ENCODE data around the gene ZNF563.

GRCh38 chr19:12333162-12334159 is at the start of gene ZNF563:
- TF ChIP-seq, protein P1, sequence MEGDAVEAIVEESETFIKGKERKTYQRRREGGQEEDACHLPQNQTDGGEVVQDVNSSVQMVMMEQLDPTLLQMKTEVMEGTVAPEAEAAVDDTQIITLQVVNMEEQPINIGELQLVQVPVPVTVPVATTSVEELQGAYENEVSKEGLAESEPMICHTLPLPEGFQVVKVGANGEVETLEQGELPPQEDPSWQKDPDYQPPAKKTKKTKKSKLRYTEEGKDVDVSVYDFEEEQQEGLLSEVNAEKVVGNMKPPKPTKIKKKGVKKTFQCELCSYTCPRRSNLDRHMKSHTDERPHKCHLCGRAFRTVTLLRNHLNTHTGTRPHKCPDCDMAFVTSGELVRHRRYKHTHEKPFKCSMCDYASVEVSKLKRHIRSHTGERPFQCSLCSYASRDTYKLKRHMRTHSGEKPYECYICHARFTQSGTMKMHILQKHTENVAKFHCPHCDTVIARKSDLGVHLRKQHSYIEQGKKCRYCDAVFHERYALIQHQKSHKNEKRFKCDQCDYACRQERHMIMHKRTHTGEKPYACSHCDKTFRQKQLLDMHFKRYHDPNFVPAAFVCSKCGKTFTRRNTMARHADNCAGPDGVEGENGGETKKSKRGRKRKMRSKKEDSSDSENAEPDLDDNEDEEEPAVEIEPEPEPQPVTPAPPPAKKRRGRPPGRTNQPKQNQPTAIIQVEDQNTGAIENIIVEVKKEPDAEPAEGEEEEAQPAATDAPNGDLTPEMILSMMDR (IDR thresholded peaks at IDR 0.05): no peak
- no peak for TF ChIP-seq EZH2 (IDR thresholded peaks at IDR 0.05)
